IPS-NIHi7 (cell line): ENCODE measurements around the gene PTBP2.

ENCODE experiments used
- DNase-seq: peaks from one replicate; pipeline ENCODE4 v3.0.0; 2012; ENCODE audit warnings: mixed read lengths; ENCODE audit errors: extremely low spot score

The PTBP2 gene

GRCh38 chr1:96721416-96722160 lies at the start of gene PTBP2:
TSS of gene PTBP2 (plus strand) at chr1:96721784. CDS start at chr1:96721865, 81 bp downstream.
- peak; percentile 92 for DNase-seq

- DNase-seq = peak; percentile 25
Measured at GRCh38 chr1:96674915-96675314, 46.7 kb upstream of the PTBP2 start.

- no peak for DNase-seq
Measured at GRCh38 chr1:96682056-96682455, 39.5 kb upstream of the PTBP2 start.

DNA sequence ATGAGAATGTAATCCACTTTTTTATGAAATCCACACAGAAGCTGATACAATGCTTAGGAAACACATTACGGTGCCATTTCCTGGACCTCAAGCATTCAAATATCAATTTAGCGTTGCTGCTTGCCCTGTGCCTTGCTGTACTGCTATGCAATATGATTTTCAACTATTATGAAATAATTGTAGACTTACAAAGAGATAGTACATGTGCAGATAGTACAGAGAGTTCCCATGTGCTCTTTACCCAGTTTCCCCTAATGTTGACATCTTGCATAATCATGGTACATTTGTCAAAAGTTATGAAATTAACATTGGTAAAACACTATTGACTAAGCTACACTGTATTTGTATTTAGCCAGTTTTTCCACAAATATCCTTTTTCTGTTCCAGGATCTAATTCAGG lies 37.7 kb upstream of the PTBP2 start:
- no peak for DNase-seq

DNA sequence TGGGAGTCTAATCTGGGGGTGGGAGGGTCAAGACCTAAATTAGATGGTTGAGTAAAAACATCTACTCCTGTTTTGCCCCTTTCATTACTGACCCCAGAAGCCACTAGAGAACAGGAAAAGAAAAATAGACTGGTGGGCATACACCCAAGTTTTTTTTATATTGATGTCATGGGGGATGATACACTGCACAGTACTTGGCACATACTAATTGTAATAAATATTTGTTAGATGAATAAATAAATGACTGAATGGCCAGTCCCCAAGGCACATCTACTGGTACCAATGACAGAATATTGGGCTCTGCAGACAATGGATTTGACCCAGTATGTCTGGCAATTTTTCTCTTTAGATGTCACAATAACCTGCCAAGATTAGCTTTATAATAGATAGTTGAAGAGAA lies 36.8 kb upstream of the PTBP2 start:
- DNase-seq = no peak

DNA sequence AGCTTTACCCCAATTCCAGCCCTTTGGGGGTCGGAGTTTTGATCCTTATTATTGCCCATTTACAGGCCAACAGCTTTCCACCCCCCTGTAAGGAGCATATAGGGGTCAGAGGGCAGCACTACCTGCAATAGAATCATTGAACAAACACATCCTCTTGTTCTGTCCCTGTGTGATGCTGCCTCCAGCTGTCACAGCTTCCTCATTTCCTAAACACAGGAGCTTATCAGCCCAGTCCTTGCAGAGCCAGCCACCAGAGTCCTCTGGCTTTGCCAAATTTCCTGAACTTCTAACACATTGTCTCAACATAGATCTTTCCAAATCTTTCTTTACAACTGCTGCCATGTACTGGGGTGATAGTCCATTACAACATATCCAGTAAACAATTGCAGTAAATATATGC lies 32.8 kb upstream of the PTBP2 start:
- DNase-seq = peak; percentile 58

GRCh38 chr1:96695954-96696353 lies 25.6 kb upstream of the PTBP2 start:
- no peak for DNase-seq

DNA sequence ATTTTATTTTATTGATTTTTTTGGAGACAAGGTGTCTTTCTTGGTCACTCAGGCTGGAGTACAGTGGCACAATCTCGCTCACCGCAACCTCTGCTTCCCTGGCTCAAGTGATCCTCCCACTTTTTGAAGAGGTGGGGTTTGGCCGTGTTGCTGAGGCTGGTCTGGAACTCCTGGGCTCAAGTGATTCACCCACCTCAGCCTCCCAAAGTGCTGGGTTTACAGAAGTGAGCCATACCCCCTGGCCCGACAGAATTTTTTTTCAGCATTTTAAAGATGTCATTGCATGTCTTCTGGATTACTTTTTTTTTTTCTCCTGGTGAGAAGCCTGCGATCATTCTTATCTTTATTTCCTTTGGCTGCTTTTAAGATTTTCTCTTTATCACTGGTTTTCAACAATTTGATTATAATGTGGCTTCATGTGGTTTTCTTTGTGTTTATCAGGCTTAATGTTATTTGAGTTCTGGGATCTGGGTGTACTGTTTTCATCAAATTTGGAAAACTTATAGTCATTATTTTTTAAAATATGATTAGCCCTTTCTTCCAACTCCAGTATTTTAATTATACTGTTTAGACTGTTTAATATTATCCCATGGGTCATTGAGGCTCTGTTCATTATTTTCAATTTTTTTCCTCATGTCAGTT lies 23.1 kb upstream of the PTBP2 start:
- DNase-seq = peak; percentile 15

GRCh38 chr1:96703186-96703585 lies 18.4 kb upstream of the PTBP2 start:
- no peak for DNase-seq

DNA sequence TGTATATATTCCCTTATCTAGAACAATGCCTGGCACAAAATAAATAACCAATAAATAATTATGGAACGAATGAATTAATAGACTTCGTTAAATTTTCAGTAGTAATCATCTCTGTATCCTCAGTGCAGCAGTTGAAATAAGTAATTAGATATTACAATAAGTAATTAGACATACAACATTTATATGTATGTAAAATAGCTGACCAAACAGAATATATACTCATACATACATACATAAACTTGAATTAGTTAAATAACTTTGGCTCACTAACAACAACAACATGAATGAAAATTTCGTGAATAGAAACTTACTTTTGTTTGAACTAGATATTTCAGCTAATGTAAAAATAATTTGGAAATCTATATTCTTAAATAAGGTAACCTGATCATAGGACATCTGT lies 14.6 kb upstream of the PTBP2 start:
- no peak for DNase-seq

DNA sequence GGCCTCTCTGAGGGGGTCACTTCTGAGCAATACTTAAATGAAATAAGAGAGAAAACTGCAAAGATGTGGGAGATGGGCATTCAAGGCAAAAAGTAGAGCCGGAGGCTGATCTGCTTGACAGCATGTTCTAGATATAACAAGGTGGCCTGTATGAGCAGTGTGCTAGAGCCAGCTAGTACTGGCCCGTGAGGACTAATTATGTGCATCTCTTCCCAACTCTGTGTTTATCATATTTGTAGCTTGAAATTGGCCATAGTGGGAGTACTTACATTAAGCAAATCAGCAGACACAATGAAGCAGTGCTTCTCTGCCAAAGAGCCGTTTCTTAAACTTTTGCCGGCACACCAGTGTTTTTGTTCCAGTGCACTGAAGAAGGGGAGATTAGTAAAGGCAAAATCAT lies 13.1 kb upstream of the PTBP2 start:
- DNase-seq = no peak

DNA sequence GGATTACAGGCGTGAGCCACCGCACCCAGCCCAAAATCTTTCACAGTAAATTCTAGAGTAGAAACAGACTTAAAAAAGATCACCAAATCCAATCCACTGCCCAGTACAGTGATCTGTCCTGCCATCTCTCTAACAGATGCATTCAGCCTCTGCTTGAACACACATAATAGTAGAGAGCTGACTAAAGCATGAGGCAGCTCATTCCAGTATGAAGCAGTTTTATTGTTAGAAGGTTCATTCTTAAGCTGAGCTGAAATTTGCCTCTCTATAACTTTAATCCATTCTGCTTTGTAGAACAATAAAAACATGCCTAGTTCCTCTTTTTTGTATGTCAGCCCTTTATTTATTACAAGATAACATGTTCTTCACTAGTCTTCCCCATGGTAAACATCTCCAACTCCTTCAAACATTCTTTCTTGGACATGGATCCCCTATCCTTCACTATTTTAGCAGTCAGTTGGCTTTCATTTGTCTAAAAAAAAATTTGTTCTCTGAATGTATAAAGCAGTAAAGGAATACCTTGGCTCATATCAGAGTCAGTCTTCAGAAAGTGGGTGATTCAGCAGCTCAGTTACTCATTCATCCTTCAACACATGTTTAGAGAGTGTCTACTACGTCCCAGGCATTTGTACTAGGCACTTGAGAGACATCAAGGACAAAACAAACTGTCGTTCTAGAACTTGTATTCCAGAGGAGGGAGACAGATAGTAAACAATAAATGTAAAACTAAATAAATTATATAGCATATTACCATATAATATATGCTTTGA lies 10.7 kb upstream of the PTBP2 start:
- DNase-seq = no peak

- no peak for DNase-seq
Measured at GRCh38 chr1:96713649-96714048, 7.9 kb upstream of the PTBP2 start.

- DNase-seq = no peak
Measured at GRCh38 chr1:96714881-96715280, 6.7 kb upstream of the PTBP2 start.

- DNase-seq = peak; percentile 42
Measured at GRCh38 chr1:96715482-96715881, 6.1 kb upstream of the PTBP2 start.

DNA sequence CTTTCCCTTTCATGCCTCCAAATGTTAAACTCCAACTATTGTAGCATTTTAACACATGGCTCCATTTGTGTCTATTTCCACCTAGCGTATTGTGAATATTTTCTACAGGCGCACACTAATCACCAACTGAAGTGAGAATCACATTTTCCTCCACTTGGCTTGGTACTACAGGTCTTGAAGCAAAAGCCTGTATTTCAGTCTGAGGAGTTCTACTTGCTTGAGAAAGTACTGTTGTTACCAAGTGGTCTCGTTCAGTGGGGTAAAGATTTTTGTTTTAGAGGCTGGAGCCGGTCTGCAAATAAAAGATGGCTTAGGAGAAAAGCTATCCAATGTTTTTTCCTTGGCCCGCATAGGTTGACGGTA lies 550 bp upstream of the PTBP2 start:
- no peak for DNase-seq

GRCh38 chr1:96722161-96722922 lies 758 bp downstream of the PTBP2 start:
- DNase-seq = peak; percentile 70

GRCh38 chr1:96722958-96723357 lies 1.4 kb downstream of the PTBP2 start:
- no peak for DNase-seq

DNA sequence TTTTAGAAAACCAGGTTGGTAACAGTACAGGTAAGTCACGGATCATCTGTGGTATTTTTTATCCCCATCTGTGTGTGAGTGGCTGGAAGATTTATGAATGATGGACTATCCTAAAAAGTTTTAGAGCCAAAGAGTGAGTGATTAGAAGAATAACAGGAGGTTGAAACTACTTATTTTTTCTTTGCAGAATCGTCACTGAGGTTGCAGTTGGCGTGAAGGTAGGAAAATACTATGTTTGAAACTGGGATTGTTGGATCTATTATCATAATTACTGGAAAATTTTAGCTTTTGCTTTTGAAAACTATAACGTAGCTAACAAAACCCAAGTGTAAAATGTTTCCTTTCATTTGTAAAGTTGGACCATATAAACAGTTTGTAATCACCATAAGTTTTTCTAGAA lies 1.8 kb downstream of the PTBP2 start:
- no peak for DNase-seq

- no peak for DNase-seq
Measured at GRCh38 chr1:96723936-96724335, 2.4 kb downstream of the PTBP2 start.

- no peak for DNase-seq
Measured at GRCh38 chr1:96727860-96728259, 6.3 kb downstream of the PTBP2 start.
